Left colon (tissue), 2 donors: Measurements from ENCODE around the gene ZFP62. TPM values are rescaled to one million over a fixed set of nuclear protein-coding genes. Genes with fewer than 3 reads are reported as not detected.
"Not testable (repeated sequence)": the region's sequence is repeated elsewhere in the genome, so short reads cannot be mapped to it uniquely, and the experiment has no call there.

Experiments
- ATAC-seq: fragments of 200-7000 bp; cut with Tn5 transposase; one replicate; pipeline ENCODE4 v1.9.1; 2020; ENCODE audit warnings: mild to moderate bottlenecking, moderate library complexity
- DNase-seq, 2 donors: peaks; one replicate each; pipeline ENCODE4 v3.0.0-alpha.2; 2020
- intact Hi-C, 2 donors: fragments of 100-400 bp; cut with DNase I in 1 of 2; cut with micrococcal nuclease in 1 of 2; formaldehyde crosslinking; loops; one replicate each; pipeline versions ENCODE4 v1.11.2 to v1.14.0; 2022; cut with DNase I, micrococcal nuclease
- long read RNA-seq: library from polyadenylated mRNA; unstranded; transcript quantifications from one replicate; pipeline ENCODE4 v2.0.0, GENCODE V29; 2021
- total RNA-seq, 2 donors: library from RNA; stranded (reverse); fragmentation: NEBNext Ultra II Directional; extraction: Animal tissue kit (Norgen Biotek cat#: 25700); gene quantifications; one replicate each; pipeline ENCODE4 v1.2.1, GENCODE V29; 2021
- donor health status: DM: no; HTN: no; CAD: no.
- donor health status: DM: yes; HTN: yes; CAD: no.

Gene ZFP62
- total RNA-seq, result 10 to 100 TPM; 32.0 to 35.8 TPM
- long read RNA-seq, partial matches to known transcripts, result 0 of 16 reads
- long read RNA-seq, other reads (novel, unspliced or antisense), result 11 of 16 reads

DNA sequence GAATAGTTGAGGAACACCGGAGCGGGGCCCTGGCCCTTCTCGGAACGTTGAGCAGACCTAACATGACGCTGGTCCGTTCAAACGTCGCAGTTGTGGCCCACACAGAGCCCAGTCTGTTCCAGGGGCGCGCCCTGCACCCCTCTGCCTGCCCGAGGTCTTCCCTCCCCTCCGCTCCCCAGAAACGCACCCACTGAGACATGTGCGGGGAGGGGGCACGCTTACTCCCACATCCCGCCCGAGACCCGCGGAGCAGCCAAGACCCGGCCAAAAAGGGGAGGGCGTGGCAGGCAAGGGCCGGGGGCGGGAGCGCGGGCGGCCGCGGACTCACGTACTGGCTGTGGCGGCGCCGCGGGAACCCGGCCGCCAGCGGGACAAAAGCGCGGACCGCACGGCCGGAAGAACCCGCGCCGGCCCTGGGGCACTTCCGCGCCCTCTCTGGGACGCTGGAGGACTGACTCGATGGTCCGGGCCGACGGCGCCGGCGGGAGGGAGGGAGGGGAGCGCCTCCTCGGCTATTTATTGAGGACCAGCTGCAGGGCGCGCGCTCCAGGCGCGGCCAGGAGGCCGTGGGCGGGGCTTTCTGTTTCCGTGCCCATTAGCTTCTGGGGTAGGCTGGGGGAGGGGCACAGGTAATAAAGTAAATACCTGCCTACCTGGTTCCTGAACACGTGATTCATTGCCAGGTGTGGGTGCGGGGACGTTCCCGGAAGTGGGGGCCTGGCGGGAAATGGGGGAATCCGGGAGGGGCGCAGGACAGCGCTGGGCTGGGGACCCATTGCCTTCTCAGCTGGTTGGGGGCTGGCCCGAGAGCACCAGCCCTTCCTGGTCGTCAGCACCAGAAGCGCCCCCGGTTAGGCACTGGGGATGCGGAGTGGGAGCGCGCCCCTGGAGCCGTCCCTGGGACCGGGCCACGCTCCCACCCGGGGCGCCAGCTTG, at the start of gene ZFP62:
TSS of gene ZFP62 (minus strand) at position 390 of the 936 bp plus-strand sequence. CDS start at position 333, 57 bp downstream.
- ATAC-seq (peak; percentile 89), DNase-seq (peak; percentile 98)
- intact Hi-C loops, result no loop called here

DNA sequence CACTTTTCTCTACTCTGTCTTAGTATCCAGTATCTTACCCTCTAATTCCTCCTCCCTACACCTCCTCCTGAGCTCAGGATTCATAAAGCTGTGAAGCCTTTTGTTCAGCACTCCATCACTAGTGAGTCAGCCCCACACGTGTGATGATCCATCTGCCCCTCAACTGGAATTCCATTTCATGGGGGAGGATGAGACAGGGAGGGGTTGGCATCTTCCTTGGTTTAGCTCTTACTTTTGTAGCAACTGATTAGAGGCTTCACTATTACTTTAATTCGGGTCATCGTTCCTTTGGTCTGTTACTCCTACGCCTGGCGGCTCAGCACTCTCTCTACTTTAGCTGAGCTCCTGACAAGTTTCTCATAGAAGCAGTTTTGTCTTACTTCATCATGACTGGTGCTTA, 49.7 kb upstream of the ZFP62 start:
- intact Hi-C loops, result no loop called here
- ATAC-seq (no peak), DNase-seq (no peak)

DNA sequence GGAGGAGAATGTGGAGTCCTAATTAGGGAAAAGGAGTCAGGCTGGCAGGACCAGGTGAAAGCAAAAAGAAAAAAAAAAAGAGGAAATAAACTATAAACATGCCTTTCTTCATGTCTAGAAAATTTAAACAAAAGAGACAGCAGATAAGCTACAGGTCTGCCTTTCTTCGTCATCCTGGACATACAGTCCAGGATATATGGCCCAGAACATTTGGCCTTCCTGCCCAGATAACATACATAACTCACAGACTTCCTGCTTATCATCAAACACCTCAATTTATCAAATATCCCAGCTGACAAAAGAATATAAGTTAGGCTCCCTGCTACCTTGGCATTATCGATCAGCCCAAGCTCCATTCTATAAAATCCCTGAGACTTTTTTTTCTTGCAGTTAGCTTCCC, 49.1 kb upstream of the ZFP62 start:
- intact Hi-C loops, result no loop called here
- DNase-seq (no peak), ATAC-seq (peak; percentile 45)

DNA sequence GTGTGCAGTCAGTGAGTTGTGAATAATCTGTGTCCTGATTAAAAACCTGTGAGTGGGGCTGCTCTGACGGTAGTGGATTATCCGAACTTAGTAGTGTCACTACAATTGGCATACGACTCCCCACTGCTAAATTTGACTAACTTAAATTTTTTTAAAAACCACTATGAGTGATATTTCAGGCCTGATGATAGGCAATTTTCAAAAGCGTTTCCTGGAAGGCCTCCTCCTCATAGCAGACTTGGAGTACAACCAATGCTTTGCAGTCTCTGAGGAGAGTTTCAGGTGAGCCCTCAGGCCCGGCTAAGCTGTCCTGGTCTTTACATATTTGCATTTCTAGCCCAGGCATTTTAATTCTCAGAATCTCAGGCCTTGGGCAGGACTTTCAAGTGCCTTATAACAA, 48.7 kb upstream of the ZFP62 start:
- no peak for DNase-seq
- intact Hi-C loops, result no loop called here
- ATAC-seq, result no peak

DNA sequence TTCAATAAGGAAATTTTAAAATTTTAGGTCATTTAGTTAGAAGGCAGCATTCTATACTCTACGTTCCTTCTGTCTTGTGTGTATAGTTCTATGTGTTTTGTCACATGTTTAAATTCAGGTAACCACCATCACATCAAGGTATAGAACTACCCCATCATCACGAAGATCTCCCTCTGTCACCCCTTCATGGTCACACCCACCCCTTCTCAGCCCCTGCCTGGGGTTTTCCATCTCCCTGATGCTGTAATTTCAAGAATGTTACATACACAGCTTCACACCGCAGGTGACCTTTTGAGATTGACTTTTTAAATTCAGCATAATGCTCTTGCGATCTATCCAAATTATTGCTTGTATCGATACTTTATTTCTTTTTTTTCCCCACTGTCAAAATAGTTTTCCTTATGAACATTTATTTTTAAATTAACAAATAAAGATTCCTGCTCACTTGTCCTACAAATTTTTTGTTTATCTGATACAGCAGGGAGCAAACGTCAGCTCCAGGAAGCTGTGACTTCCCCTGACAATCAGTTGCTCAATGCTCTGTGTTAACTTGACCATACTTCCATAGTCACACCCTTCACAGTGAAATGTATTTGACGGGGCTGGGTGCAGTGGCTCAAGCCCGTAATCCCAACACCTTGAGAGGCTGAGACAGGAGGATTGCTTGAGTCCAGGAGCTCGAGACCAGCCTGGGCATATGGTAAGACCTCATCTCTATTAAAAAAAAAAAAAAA, 48.1 kb upstream of the ZFP62 start:
- ATAC-seq (peak; percentile 88), DNase-seq (no peak)
- intact Hi-C loops, result no loop called here

DNA sequence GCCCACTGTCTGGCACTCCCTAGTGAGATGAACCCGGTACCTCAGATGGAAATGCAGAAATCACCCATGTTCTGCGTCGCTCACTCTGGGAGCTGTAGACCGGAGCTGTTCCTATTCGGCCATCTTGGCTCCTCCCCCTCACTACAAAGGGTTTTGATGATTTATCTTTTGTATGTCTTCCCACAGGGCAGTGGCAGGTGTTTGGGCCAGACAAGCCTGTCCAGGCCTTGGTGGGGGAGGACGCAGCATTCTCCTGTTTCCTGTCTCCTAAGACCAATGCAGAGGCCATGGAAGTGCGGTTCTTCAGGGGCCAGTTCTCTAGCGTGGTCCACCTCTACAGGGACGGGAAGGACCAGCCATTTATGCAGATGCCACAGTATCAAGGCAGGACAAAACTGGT, 47.3 kb upstream of the ZFP62 start:
- ATAC-seq (no peak), DNase-seq (no peak)
- intact Hi-C loops, result no loop called here

DNA sequence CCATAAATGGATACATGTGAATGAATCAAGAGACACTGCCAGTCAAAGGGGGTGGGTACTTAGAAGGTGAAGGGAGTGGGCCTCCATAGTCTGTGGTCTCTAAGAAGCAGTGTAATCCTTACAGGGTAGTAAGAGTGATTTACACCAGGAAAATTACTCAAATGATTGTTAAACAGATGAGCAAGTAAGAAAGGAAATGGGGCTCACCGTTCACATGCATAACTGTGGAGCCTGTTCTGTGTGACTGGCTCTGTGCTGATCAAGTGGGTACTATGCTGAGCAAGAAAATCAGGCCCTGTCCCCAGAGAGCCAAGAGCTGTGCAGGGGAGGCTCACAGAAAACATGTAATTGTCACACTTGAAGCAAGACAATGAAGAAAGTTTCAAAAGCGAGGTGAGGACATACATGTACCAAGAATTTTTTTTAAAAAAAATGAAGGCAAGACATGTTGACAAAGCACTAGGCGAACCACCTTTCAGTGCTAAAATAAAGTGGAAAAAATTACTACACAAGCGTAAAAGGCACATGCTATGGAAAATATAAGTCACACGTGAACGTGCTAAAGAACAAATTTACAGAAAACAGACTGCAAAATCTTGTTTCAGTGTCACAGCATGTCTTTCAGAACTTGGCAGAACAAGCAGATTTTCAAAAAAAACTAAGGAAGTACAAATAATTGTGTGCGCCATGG, 40.4 kb upstream of the ZFP62 start:
- intact Hi-C loops, result no loop called here
- no peak for ATAC-seq

DNA sequence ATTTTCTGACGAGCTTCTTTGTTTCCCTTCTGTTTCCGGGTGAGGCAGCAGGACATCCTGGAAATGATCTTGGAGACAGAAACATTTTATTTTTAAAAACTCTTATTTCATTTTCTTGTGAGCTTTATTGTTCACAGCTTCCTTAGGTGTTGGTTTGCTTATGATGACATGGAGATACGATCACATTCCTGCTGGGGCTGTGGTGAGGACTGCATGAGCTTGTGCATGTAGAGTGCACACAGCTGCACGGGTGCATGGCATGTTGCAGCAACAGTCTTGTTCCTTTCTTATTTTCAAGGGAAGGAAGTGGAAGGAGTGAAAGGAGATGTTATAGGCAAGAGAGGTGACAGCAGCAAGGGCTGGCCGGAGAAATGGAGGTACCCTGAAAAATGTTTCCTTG, 39.1 kb upstream of the ZFP62 start:
- ATAC-seq (no peak), DNase-seq (no peak)
- intact Hi-C loops, result no loop called here

More for the DNA sequence above, 40.4 kb upstream of the ZFP62 start:
- DNase-seq, result no peak

DNA sequence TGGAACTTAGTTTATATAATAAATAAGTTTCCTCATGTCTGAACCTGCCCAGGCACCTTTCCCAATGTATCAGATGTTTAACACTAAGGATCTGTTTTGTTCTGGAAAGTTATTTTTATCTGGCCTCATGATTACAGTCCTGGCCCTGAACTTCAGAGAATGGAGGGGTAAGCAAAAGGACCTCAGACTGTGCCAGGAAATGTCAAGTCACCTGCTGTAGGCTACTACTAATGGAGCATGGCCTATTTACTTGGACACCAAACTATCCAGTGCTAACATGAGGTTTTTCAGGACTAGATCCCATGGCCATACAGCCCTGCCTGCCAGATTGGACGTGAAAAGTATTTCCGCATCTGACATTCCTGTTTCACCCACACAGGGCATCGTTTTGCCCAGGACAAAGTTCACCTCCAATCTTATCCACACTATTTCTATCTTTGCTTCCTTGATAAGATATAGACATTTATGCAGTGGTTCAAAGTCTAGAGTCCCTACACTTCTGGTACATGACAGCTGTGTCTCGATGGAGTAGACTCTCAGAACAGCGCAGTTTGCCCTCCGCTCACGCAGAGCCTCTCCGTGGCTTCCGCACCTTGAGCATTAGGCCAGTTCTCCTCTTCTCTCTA, 37.7 kb upstream of the ZFP62 start, which contains the start of gene BTNL8:
TSS of gene BTNL8 (plus strand) at position 539 of the 626 bp plus-strand sequence. CDS start 152 bp downstream, outside the sequence.
- ATAC-seq (peak; percentile 97), DNase-seq (peak; percentile 57 to 69)
- intact Hi-C loops, result no loop called here

DNA sequence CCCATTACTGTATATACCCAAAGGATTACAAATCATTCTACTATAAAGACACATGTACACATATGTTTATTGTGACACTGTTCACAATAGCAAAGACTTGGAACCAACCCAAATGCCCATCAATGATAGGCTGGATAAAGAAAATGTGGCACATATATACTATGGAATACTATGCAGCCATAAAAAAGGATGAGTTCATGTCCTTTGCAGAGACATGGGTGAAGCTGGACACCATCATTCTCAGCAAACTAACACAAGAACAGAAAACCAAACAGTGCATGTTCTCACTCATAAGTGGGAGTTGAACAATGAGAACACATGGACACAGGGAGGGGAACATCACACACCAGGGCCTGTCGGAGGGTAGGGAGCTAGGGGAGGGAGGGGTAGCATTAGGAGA, 34.3 kb upstream of the ZFP62 start:
- DNase-seq, intact Hi-C loops: not testable (repeated sequence)

DNA sequence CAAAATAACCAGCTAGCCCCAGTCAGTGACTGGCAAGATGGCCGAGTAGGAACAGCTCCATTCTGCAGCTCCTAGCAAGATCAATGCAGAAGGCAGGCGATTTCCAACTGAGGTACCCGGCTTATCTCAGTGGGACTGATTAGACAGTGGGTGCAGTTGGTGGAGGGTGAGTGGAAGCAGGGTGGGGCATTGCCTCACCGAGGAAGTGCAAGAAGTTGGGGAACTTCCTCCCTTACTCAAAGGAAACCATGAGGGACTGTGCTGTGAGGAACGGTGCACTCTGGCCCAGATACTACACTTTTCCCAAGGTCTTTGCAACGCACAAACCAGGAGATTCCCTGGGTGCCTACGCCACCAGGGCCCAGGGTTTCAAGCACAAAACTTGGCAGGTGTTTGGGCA, 28.3 kb upstream of the ZFP62 start:
- DNase-seq, result no peak
- no peak for ATAC-seq
- intact Hi-C loops, result no loop called here

More for the DNA sequence above, 34.3 kb upstream of the ZFP62 start:
- not testable (repeated sequence) for ATAC-seq

DNA sequence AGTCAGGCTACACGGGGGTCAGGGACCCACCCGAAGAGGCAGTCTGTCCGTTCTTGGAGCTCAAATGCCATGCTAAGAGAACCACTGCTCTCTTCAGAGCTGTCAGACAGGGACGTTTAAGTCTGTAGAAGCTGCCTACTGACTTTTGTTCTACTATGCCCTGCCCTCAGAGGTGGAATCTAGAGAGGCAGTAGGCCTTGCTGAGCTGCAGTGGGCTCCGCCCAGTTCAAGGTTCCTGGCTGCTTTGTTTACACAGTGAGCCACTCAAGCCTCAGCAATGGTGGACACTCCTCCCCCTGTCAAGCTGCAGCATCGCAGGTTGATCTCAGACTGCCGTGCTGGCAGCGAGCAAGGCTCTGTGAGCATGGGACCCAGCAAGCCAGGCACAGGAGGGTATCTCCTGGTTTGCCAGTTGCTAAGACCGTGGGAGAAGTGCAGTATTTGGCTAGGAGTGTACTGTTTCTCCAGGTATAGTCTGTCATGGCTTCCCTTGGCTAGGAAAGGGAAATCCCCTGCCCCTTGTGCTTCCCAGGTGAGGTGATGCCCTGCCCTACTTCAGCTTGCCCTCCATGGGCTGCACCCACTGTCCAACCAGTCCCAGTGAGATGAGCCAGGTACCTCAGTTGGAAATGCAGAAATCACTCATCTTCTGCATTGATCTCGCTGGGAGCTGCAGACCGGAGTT, 24.9 kb upstream of the ZFP62 start:
- intact Hi-C loops, result not testable (repeated sequence)
- peak; percentile 100 for ATAC-seq
- DNase-seq, result peak; percentile 84 to 92

DNA sequence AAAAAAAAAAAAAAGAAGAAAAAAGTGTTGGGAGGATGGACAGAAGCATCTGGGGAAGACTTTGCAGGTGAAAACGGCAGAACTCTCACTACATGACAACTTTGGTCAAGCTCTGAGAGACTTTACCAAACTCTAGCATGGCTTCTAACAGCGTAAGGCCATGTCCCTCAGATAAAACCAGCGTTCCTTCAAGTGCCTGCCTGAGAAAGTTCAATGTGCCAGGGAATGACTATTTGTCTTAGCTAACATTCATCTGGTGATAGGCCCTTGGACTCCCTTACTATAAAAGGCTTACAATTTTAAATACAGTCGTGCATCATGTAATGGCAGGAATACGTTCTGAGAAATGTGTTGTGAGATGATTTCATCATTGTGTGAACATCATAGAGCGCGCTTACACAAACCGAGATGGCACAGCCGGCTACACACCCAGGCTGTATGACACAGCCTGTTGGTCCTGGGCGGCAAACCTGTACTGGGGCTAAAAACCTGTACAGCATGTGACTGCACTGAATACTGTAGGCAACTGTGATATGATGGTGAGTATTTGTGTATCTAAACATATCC, 14.9 kb upstream of the ZFP62 start:
- DNase-seq (no peak), ATAC-seq (no peak)
- intact Hi-C loops, result no loop called here

DNA sequence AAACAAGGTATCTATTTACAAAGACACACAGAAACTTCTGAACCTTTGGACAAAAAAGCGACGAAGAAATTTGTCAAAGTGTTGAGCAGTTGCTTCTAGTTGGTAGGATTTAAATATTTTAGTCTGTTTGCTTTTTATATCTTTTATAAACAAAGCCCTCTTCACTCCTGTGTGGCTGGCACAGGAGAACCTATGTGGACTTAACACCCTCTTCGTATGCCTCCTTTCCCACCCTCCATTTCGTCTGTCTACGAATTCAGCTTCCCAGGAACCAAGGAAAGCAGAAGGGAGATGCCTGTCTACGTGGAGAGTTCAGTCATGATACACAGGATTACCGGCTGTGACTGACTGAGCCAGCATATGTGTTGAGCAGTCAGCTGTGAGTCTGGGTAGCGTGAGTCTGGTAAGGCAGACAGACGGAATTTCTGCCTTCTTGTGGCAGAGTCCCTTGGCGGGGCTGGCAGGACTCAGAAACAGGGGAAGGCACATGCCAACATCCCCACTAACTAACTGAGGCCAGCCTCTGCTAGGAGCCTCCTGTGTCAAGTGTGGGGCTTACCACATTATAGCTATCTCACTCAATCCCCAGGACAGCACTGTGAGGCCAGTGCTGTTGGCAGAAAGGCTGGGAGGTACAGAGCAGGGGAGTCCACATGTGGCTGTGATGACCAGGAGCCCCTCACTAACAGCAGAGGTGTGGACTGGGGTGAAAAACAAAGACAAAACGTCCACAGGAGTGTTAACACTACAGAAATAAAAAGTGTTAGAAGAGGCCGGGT, 13.9 kb upstream of the ZFP62 start:
- ATAC-seq (no peak), DNase-seq (no peak)
- intact Hi-C loops, result no loop called here

DNA sequence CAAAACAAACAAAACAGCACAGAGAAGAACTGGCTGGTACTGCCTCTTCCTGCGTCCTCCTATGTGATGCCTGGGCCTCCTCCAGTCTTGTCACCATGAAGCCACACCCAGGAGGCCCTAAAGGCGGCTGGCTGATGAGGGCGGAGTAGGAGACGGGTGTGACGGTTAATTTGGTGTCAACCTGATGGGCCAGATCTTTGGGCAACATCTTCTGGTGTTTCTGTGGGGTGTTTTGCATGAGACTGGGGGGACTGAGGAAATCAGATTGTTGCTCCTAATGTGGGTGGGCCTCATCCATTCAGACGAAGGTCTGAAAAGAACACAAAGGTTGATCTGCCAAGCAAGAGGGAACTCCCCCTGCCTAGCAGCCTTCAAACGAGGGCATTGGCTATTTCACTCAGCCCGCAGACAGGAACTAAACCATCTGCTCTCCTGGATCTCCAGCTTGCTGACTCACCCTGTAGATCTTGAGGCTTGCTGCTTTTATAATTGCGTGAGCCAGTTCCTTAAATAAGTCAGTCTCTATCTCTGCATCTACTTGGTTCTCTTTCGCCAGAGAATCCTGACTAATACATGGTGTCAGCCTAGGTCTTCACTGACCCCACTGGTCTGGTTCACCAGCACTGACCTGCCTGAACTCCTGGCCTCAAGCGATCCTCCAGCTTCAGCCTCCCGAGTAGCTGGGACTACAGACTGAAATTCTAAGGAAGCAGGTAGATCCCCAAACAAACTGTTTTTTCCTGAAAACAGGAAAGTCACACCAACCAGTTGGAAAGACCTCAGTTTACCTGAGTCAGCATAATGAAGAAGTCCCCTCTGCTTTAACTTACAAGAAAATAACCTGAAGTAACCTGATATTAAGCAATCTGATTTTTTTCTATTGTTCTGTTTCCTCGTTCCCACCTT, 12.8 kb upstream of the ZFP62 start:
- peak; percentile 72 for ATAC-seq
- intact Hi-C loops, result no loop called here
- DNase-seq, result peak in 1 of 2 donors; percentile 33

DNA sequence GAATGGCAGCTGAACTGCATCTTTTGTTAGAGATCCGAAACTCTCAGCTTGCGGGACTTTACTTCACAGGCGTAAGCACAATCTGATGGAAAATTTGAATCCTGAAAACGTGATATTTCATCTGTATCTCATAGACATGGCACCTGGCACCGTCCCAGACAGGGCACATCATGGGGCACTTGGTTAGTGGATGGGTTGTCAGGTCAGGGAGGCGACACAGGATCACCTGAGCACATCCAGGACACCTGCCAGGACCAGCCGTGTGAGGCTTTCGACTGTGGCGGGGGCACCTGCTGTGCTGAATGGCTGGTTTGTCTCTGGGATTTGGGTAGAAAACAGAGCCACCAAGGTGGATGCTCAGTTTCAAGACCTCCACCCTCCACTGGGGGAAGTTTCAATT, 11.3 kb upstream of the ZFP62 start:
- intact Hi-C loops, result no loop called here

More for the DNA sequence above, 11.3 kb upstream of the ZFP62 start:
- ATAC-seq (no peak), DNase-seq (no peak)
